Muscle layer of duodenum (tissue), 2 donors: Measurements from ENCODE around the gene GPHA2.

ENCODE experiments used
- H3K27ac ChIP-seq: one replicate; pipeline ENCODE4 v1.7.0; 2013; ENCODE audit warnings: mild to moderate bottlenecking, low read length
- H3K27me3 ChIP-seq: one replicate; pipeline ENCODE4 v1.7.0; 2013; ENCODE audit warnings: low read depth, mild to moderate bottlenecking, control low read depth, low read length
- H3K36me3 ChIP-seq, 2 donors: one replicate each; pipeline ENCODE4 v1.7.0; 2013; ENCODE audit warnings: low read length in 2 of 2, control low read depth in 1 of 2, mild to moderate bottlenecking in 1 of 2; ENCODE audit not compliant: insufficient read depth in 2 of 2, control insufficient read depth in 1 of 2
- H3K4me1 ChIP-seq, 2 donors: one replicate each; pipeline ENCODE4 v1.7.0; 2013; ENCODE audit warnings: low read length in 2 of 2, mild to moderate bottlenecking in 2 of 2, control low read depth in 1 of 2, moderate library complexity in 1 of 2; ENCODE audit not compliant: insufficient read depth in 2 of 2, control insufficient read depth in 1 of 2
- H3K4me3 ChIP-seq, 2 donors: one replicate each; pipeline ENCODE4 v1.7.0; 2013; ENCODE audit warnings: low read length in 2 of 2, low read depth in 1 of 2, mild to moderate bottlenecking in 1 of 2
- H3K9me3 ChIP-seq, 2 donors: one replicate each; pipeline ENCODE4 v1.7.0; 2013; ENCODE audit warnings: low read length in 2 of 2, control low read depth in 1 of 2, mild to moderate bottlenecking in 1 of 2; ENCODE audit not compliant: control insufficient read depth in 1 of 2
- donor health status: healthy.

Gene GPHA2

DNA sequence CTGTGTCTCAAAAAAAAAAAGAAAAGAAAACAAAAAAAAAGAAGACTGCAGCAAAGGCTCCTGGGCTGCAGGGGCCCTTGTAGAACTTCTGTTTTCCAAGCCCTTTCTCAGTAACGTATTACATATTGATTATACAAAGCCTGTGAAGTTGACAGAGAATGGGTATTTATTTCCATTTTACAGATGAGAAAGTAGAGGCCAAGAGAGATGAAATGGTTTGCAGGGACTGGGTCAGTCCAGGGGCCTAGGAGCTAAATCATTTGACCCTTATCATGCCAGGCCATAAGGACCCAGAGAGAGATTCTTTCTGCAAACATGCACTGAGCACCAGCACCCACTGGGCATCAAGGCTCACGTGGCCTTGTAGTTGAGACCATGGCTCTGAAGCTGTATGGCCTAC is 6.7 kb downstream of the GPHA2 start:
- Histone ChIP-seq H3K27ac (no peak overlapping the region), H3K36me3 (peaks cover 40 to 72% of the 10 kb centered on the region in 2 donors), H3K4me3 (no peak overlapping the region), H3K9me3 (no peaks in the 10 kb centered on the region), H3K4me1 (peaks cover 0 to 12% of the 10 kb centered on the region in 2 donors), H3K27me3 (no peaks in the 10 kb centered on the region)

DNA sequence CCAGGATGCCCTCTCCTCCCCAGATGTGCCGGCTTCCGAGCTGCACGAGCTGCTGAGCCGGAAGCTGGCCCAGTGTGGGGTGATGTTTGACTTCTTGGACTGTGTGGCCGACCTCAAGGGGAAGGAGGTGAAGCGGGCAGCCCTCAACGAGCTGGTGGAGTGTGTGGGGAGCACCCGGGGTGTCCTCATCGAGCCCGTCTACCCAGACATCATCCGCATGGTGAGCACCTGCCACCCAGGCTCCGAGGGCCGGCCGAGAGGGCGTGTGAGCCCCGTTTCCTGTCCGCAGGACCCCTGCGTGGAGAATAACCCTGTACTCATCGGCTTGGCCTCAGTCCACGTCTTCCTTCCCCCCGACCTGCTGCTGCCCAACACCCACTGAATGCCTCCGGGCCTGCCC is 9.0 kb downstream of the GPHA2 start:
- Histone ChIP-seq H3K36me3 (peaks cover 25 to 50% of the 10 kb centered on the region in 2 donors), H3K9me3 (no peaks in the 10 kb centered on the region), H3K27ac (no peak overlapping the region), H3K4me3 (no peak overlapping the region), H3K4me1 (peaks cover 0 to 18% of the 10 kb centered on the region in 2 donors), H3K27me3 (no peaks in the 10 kb centered on the region)

DNA sequence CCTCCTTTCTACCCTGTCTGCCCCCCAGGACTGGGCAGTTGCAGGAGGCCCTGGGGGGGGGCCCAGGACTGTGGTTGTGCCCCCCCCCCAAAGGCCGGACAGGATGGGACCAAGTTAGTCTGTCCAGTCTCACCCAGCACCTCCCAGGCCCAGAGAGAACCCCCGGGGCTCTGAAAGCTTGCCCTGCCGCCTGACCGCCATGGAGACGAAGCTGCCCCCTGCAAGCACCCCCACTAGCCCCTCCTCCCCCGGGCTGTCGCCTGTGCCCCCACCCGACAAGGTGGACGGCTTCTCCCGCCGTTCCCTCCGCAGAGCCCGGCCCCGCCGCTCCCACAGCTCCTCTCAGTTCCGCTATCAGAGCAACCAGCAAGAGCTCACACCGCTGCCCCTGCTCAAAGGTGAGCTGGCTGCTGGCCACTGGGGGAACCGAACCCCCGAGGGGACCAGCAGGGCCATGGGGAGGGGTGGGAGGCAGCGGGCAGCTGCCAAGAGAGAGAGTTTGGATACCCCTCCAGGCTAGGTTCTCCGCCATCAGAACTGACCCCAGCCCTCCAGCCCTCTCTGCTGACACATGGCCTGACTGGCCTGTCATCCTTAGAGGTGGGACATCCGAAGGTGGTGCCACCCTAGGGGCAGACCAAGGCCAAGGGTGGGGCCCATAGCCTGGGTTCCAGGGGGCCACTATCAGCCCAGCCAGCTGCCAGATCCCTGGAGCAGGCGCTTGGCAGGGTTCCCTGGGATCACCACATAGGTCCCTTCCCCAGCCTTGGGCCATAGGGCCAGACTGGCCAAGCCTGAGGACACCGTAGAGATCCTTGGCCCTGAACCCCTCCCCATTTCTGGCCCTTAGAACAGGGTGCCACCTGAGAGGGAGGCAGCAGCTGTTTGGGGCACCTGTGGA is 9.9 kb downstream of the GPHA2 start:
- Histone ChIP-seq H3K4me1 (peaks cover 0 to 18% of the 10 kb centered on the region in 2 donors), H3K9me3 (no peaks in the 10 kb centered on the region), H3K27ac (no peak overlapping the region), H3K36me3 (peaks cover 16 to 41% of the 10 kb centered on the region in 2 donors), H3K4me3 (peak overlapping the region; percentile 71 to 90), H3K27me3 (no peaks in the 10 kb centered on the region)

DNA sequence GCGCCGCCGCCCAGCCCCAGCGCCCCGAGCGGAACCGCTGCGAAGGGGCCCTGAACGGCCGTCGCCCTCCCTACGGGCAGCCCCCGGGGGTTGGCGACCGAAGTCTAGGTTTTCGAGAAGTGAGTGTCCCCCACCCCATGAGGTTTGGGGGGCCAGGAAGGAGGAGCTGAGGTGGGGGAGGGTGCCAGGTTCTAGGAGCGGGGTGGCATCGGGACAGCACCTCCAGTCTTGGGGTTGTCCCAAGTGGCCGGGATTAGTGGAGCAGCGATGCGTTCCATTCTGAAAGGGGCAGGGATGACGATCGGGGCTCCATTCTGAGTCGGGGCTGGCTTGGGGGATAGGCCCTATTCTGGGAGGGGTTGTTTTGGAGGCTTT is 10.8 kb downstream of the GPHA2 start:
- Histone ChIP-seq H3K27me3 (no peaks in the 10 kb centered on the region), H3K4me1 (peaks cover 0 to 18% of the 10 kb centered on the region in 2 donors), H3K9me3 (no peaks in the 10 kb centered on the region), H3K36me3 (peaks cover 7 to 32% of the 10 kb centered on the region in 2 donors), H3K4me3 (peak overlapping the region; percentile 71 to 90), H3K27ac (no peak overlapping the region)

DNA sequence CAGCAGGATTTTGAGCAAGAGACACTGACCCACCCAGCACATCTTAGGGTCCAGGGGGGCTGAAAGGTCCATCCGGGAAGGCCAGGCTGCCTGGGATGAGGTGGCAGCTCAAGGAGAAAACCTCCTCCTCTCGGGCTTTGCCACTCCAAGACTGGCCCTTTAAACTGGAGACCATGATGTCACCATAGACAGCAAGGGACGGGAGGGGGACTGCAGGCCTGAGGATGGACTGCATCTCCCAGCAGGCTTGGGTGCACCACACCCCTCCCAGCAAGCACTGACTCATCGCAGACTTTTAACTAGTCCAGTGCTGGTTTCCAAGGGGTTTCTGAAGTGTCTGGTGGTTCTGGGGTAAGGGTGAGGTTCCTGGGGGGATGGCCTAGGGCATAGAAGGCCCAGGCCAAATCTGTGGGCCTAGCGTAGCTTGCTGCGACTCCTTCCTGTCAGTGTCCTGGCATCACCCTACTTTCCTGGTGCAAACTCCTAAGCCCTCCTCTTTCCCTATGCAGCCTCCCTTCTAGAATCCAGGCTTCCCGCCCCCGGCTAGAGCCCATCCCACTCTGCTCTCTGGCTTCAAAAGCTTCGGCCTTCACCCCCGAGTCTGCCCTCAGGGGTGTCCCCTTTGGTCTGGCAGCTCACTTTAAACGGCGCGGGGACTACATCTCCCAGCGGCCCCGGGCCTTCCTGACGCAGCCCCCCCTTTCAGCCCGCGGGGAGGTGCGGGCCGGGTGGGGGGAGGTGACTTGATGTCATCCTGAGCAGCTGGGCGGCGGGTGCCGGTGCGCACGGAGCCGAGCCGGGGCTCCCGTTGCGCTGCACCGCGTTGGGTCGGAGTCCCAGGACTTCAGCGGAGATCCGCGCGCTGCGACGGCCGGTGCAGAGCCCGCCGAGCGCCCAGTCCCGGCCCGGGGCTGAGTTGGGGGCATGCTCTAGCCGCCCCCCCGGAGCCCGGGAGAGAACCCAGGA is 11.5 kb downstream of the GPHA2 start, which contains the start of gene PPP2R5B:
PPP2R5B (plus strand) TSS at position 746 of the 966 bp plus-strand sequence. CDS start 1,046 bp downstream, outside the sequence.
- peaks cover 3 to 25% of the 10 kb centered on the region in 2 donors for H3K36me3 ChIP-seq
- peak within 1 kb of the TSS; percentile 99 for H3K27ac ChIP-seq
- H3K9me3 ChIP-seq, result no peaks in the 10 kb centered on the region

DNA sequence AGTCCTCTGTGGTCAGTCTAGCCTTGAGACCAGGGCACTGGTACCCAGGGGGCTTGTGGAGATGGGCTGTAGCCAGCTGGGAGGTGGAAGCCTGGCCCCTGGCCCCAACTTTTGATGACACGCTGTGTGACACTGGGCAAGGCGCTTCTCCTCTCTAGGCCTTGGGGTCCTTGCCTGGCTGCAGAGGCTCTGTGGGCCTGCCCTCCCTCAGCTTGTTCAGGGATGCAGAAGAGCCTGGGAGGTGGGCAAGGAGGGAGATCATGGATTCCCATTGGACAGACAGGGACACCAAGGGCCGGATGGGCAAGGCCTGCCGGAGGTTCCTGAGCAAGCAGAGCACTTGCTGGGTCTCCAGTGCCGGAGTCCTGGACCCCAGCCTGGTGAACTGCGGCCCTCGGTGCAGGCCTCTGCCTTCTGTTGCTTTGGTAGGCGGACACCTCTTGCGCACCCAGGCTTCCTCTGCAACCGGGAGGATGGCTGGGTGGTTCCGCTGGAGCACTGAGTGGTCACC is 12.5 kb downstream of the GPHA2 start:
- H3K36me3 ChIP-seq, result peaks cover 0 to 16% of the 10 kb centered on the region in 2 donors
- H3K4me3 ChIP-seq, result peak overlapping the region in 1 of 2 donors; percentile 71
- H3K9me3 ChIP-seq, result no peaks in the 10 kb centered on the region
- no peaks in the 10 kb centered on the region for H3K27me3 ChIP-seq
- H3K4me1 ChIP-seq, result peaks cover 0 to 25% of the 10 kb centered on the region in 2 donors
- H3K27ac ChIP-seq, result no peak overlapping the region

More for the DNA sequence above, 11.5 kb downstream of the GPHA2 start, which contains the start of gene PPP2R5B:
- H3K27me3 ChIP-seq, result no peaks in the 10 kb centered on the region
- peak within 1 kb of the TSS; percentile 71 to 90 for H3K4me3 ChIP-seq
- peaks cover 0 to 18% of the 10 kb centered on the region in 2 donors for H3K4me1 ChIP-seq

DNA sequence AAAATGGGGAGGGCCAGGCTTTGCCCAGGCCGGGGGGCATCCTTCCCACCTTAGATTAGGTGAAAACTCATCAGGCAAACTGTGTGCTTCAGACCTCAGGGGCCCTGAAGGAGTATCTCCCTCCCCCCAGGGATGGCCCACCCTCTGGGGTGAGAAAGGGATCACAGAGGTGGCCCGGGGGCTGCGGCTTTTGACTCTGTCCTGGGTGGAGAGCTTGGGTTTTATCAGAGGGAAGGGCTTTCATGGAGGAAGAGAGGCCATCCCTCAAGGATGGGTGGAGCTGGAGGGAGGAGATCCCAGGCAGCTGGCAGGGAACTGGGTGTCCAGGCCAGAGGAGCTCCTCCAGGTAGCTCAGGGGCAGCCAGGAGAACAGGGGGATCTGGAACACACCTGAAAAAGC is 14.3 kb downstream of the GPHA2 start:
- no peaks in the 10 kb centered on the region for H3K9me3 ChIP-seq
- H3K27ac ChIP-seq, result no peak overlapping the region
- H3K36me3 ChIP-seq, result peaks cover 0 to 4% of the 10 kb centered on the region in 2 donors
- no peaks in the 10 kb centered on the region for H3K27me3 ChIP-seq
- H3K4me1 ChIP-seq, result peaks cover 5 to 35% of the 10 kb centered on the region in 2 donors
- H3K4me3 ChIP-seq, result no peak overlapping the region

DNA sequence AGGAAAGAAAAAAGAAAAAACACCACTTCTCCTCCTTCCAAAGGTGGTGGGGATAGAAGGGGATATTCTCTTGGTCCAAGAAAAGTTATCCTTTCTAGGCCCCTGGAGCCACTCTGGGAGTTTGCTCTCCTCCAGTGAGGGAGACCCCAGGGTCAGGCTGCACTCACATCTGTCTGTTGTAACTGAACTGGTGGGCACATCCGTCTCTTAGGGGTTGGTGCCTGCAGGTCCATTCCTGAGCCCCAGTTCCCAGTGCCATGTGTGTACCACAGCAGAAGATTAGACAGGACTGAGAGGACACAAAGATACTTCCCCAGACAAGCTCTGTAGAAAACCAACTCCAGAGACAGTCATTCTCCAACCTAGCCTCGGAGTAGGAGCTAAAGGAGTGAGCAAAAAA is 15.6 kb downstream of the GPHA2 start:
- no peak overlapping the region for H3K4me3 ChIP-seq
- H3K36me3 ChIP-seq, result peaks cover 0 to 4% of the 10 kb centered on the region in 2 donors
- peaks cover 12 to 36% of the 10 kb centered on the region in 2 donors for H3K4me1 ChIP-seq
- H3K27ac ChIP-seq, result no peak overlapping the region
- H3K9me3 ChIP-seq, result no peaks in the 10 kb centered on the region
- H3K27me3 ChIP-seq, result no peaks in the 10 kb centered on the region

DNA sequence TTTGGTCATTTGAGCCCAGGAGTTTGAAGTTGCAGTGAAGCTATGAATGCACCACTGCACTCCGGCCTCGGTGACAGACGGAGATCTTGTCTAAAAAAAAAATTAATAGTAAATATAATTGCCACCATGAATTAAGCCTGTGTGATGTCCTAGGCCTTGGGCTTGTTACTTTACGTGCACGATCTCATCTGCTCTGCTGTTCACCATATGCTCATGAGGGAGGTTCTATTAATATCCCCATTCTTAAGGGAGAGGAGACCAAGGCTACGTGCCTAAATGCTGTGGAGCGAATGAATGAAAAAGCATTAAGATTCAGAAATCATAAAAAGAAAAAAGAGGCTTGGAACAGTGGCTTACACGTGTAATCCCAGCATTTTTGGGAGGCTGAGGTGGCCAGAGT is 16.1 kb downstream of the GPHA2 start:
- H3K36me3 ChIP-seq, result peaks cover 0 to 4% of the 10 kb centered on the region in 2 donors
- peaks cover 12 to 39% of the 10 kb centered on the region in 2 donors for H3K4me1 ChIP-seq
- H3K9me3 ChIP-seq, result no peaks in the 10 kb centered on the region
- H3K4me3 ChIP-seq, result no peak overlapping the region
- H3K27ac ChIP-seq, result no peak overlapping the region
- H3K27me3 ChIP-seq, result no peaks in the 10 kb centered on the region

DNA sequence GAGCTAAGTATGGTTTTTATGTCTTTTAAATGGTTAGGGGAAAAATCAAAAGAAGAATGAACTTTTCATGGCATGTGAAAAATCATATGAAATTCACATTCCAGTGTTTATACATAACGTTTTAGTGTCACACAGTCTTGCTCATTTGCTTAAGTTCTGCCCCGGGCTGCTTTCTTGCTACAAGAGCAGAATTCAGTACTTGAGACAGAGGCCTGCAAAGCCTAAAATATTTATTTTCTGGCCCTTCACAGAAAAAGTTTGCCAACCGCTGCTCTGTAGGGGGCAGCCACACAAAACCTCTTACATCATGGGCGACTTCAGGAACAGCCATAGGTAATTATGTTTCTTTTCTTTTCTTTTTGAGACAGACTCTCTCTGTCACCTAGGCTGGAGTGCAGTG is 17.7 kb downstream of the GPHA2 start:
- H3K27ac ChIP-seq, result peak overlapping the region; percentile 83
- peaks cover 12 to 33% of the 10 kb centered on the region in 2 donors for H3K4me1 ChIP-seq
- no peaks in the 10 kb centered on the region for H3K9me3 ChIP-seq
- no peaks in the 10 kb centered on the region for H3K27me3 ChIP-seq
- peaks cover 6 to 16% of the 10 kb centered on the region in 2 donors for H3K36me3 ChIP-seq
- H3K4me3 ChIP-seq, result peak overlapping the region; percentile 62 to 98

DNA sequence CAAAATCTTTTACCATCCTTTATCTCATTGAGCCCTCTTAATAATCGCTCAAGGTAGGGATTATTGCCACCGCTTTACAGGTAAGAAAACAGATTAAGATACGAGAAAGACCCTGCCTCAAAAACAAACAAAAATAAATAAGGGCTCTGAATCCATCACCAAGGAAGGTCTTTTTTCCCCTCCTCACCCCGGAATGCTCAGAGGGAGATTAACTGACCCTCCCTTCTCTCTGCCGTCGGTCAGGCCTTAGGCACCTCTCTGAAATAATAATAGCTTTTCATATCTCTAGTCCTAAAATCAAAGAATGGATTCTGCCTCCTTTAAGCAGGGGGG is 18.1 kb downstream of the GPHA2 start:
- H3K27ac ChIP-seq, result peak overlapping the region; percentile 83

More for the DNA sequence above, 18.1 kb downstream of the GPHA2 start:
- peaks cover 10 to 19% of the 10 kb centered on the region in 2 donors for H3K36me3 ChIP-seq
- peaks cover 12 to 33% of the 10 kb centered on the region in 2 donors for H3K4me1 ChIP-seq
- H3K27me3 ChIP-seq, result no peaks in the 10 kb centered on the region
- no peaks in the 10 kb centered on the region for H3K9me3 ChIP-seq
- peak overlapping the region; percentile 62 to 98 for H3K4me3 ChIP-seq
